NCI-H128 (cell line): ENCODE results near the gene NSUN2.
"Not testable (repeated sequence)": the region's sequence is repeated elsewhere in the genome, so short reads cannot be mapped to it uniquely, and the experiment has no call there.

Source experiments
- DNase-seq: peaks from one replicate; lab custom pipeline; 2025; ENCODE audit not compliant: unreplicated experiment; lab: John Stamatoyannopoulos, UW

NSUN2 gene

GRCh38 chr5:6584727-6585126 lies 48.1 kb downstream of the NSUN2 start:
- no peak for DNase-seq

GRCh38 chr5:6584101-6584645 lies 48.7 kb downstream of the NSUN2 start:
- no peak for DNase-seq

- DNase-seq = no peak
Observed at GRCh38 chr5:6583049-6583880, 49.6 kb downstream of the NSUN2 start.

GRCh38 chr5:6582507-6583048 lies 50.3 kb downstream of the NSUN2 start:
- DNase-seq = no peak

- no peak for DNase-seq
Observed at GRCh38 chr5:6581559-6582426, 51.1 kb downstream of the NSUN2 start.

- no peak for DNase-seq
Observed at GRCh38 chr5:6581090-6581489, 51.8 kb downstream of the NSUN2 start.

GRCh38 chr5:6579535-6579934 lies 53.3 kb downstream of the NSUN2 start:
- DNase-seq = no peak

GRCh38 chr5:6578676-6579343 lies 54.0 kb downstream of the NSUN2 start:
- no peak for DNase-seq

- peak; percentile 34 for DNase-seq
Observed at GRCh38 chr5:6576861-6577501, 55.9 kb downstream of the NSUN2 start.

GRCh38 chr5:6574537-6575245 lies 58.2 kb downstream of the NSUN2 start:
- peak; percentile 25 for DNase-seq

- DNase-seq = no peak
Observed at GRCh38 chr5:6574111-6574510, 58.7 kb downstream of the NSUN2 start.

GRCh38 chr5:6573651-6574101 lies 59.2 kb downstream of the NSUN2 start:
- no peak for DNase-seq

- no peak for DNase-seq
Observed at GRCh38 chr5:6572825-6573380, 59.9 kb downstream of the NSUN2 start.

GRCh38 chr5:6572086-6572824 lies 60.6 kb downstream of the NSUN2 start:
- no peak for DNase-seq

- DNase-seq = not testable (repeated sequence)
Observed at GRCh38 chr5:6571607-6572006, 61.2 kb downstream of the NSUN2 start.

- DNase-seq = no peak
Observed at GRCh38 chr5:6570530-6570929, 62.3 kb downstream of the NSUN2 start.

GRCh38 chr5:6568889-6569288 lies 64.0 kb downstream of the NSUN2 start:
- DNase-seq = no peak

GRCh38 chr5:6568383-6568782 lies 64.5 kb downstream of the NSUN2 start:
- DNase-seq = no peak

- no peak for DNase-seq
Observed at GRCh38 chr5:6567835-6568234, 65.0 kb downstream of the NSUN2 start.
